SK-N-SH (cell line): ENCODE results near the gene RAD23B. TPM values are rescaled to one million over a fixed set of nuclear protein-coding genes. Genes with fewer than 3 reads are reported as not detected.

ENCODE experiments used
- CTCF ChIA-PET: fragments of 300-600, 350-600 bp; formaldehyde crosslinking; extraction: SDS; loops from one replicate; lab custom pipeline; 2021; lab: Yijun Ruan, JAX
- POLR2A ChIA-PET: fragments of 350-600 bp; sonication (Branson Sonifier 250); formaldehyde crosslinking; extraction: SDS; loops from one replicate; lab custom pipeline; 2020; ENCODE audit warnings: antibody characterized with exemption, inconsistent platforms; lab: Yijun Ruan, JAX
- DNase-seq: peaks from one replicate; pipeline ENCODE4 v3.0.0; 2012
- H2AFZ ChIP-seq: fragments of 200-600 bp; sonication (generic); 2 replicates; pipeline ENCODE4 v1.8.1; 2016; ENCODE audit warnings: antibody characterized with exemption, mild to moderate bottlenecking, low read depth
- H3F3A ChIP-seq: fragments of 200-600 bp; sonication (generic); replicated peaks from 2 replicates; pipeline ENCODE3; 2016; ENCODE audit warnings: antibody characterized with exemption, mild to moderate bottlenecking; ENCODE audit not compliant: insufficient read depth
- H3K27ac ChIP-seq, 2 experiments: fragments of 200-500 bp in 1 of 2; fragments of 200-600 bp in 1 of 2; sonication (Bioruptor generic) in 1 of 2; sonication (generic), shearing (Covaris generic) in 1 of 2; 2 replicates each; pipeline versions ENCODE4 v1.5.1 to v1.6.1; 2014 to 2016; ENCODE audit warnings: low read depth in 2 of 2, inconsistent platforms in 1 of 2, low read length in 1 of 2, mild to moderate bottlenecking in 1 of 2, mixed read lengths in 1 of 2
- H3K27me3 ChIP-seq: fragments of 200-600 bp; sonication (generic), shearing (Covaris generic); 2 replicates; pipeline ENCODE4 v1.6.1; 2016; ENCODE audit warnings: mixed run types; ENCODE audit not compliant: insufficient read depth
- H3K36me3 ChIP-seq, 2 experiments: fragments of 200-500 bp in 1 of 2; fragments of 200-600 bp in 1 of 2; sonication (Bioruptor generic) in 1 of 2; sonication (generic) in 1 of 2; replicated peaks in 1 of 2; 2 replicates each; pipeline versions ENCODE3 to v1.5.1; 2014 to 2016; ENCODE audit warnings: low read length in 1 of 2, mild to moderate bottlenecking in 1 of 2; ENCODE audit not compliant: insufficient read depth in 2 of 2, control insufficient read depth in 1 of 2
- H3K4me1 ChIP-seq, 2 experiments: fragments of 200-500 bp in 1 of 2; fragments of 200-600 bp in 1 of 2; sonication (Bioruptor generic) in 1 of 2; sonication (generic), shearing (Covaris generic) in 1 of 2; 2 replicates each; pipeline versions ENCODE4 v1.5.1 to v1.6.1; 2014 to 2016; ENCODE audit warnings: low read depth in 1 of 2, low read length in 1 of 2, mixed run types in 1 of 2; ENCODE audit not compliant: insufficient read depth in 2 of 2, control insufficient read depth in 1 of 2
- H3K4me2 ChIP-seq: fragments of 200-600 bp; sonication (generic), shearing (Covaris generic); 2 replicates; pipeline ENCODE4 v1.6.1; 2017; ENCODE audit warnings: mixed run types
- H3K4me3 ChIP-seq, 2 experiments: fragments of 200-500 bp in 1 of 2; fragments of 200-600 bp in 1 of 2; sonication (Bioruptor generic) in 1 of 2; sonication (generic), shearing (Covaris generic) in 1 of 2; 2 replicates each; pipeline versions ENCODE4 v1.5.1 to v1.8.1; 2014 to 2016; ENCODE audit warnings: low read depth in 2 of 2, inconsistent platforms in 1 of 2, low read length in 1 of 2, mild to moderate bottlenecking in 1 of 2, mixed read lengths in 1 of 2, moderate library complexity in 1 of 2
- H3K79me2 ChIP-seq: fragments of 200-600 bp; sonication (generic); 2 replicates; pipeline ENCODE4 v1.8.1; 2017; ENCODE audit warnings: mild to moderate bottlenecking; ENCODE audit not compliant: insufficient read depth
- H3K9ac ChIP-seq: fragments of 200-600 bp; sonication (generic); 2 replicates; pipeline ENCODE4 v1.6.1; 2017; ENCODE audit warnings: mixed run types
- H3K9me2 ChIP-seq: fragments of 200-600 bp; sonication (generic); 2 replicates; pipeline ENCODE4 v1.6.1; 2017; ENCODE audit warnings: mixed run types
- H3K9me3 ChIP-seq: fragments of 200-600 bp; sonication (generic); 2 replicates; pipeline ENCODE4 v1.6.1; 2017; ENCODE audit warnings: mixed run types, mild to moderate bottlenecking, moderate library complexity
- H4K20me1 ChIP-seq: fragments of 200-600 bp; sonication (generic); 2 replicates; pipeline ENCODE4 v1.6.1; 2017; ENCODE audit warnings: mild to moderate bottlenecking, mixed run types; ENCODE audit not compliant: insufficient read depth
- CHD2 ChIP-seq: fragments of 150-350 bp; IDR thresholded peaks from 2 replicates; pipeline ENCODE4 v1.6.1; 2018; ENCODE audit warnings: low read length; ENCODE audit not compliant: partially characterized antibody
- FOXJ3 ChIP-seq: sonication (generic); formaldehyde crosslinking; IDR thresholded peaks from 2 replicates; pipeline ENCODE4 v1.5.1; 2020; ENCODE audit warnings: mild to moderate bottlenecking, missing genetic modification reagents
- GABPA ChIP-seq: IDR thresholded peaks from 2 replicates; pipeline ENCODE4 v1.4.0; 2012; ENCODE audit warnings: low read depth, mild to moderate bottlenecking
- JUND ChIP-seq: IDR thresholded peaks from 2 replicates; pipeline ENCODE4 v1.4.0; 2012
- MEF2A ChIP-seq: IDR thresholded peaks from 2 replicates; pipeline ENCODE4 v1.4.0; 2012; ENCODE audit warnings: low read depth, borderline replicate concordance
- MXI1 ChIP-seq: IDR thresholded peaks from 2 replicates; pipeline ENCODE4 v1.6.1; 2012; ENCODE audit warnings: mild to moderate bottlenecking, low read depth, low read length, improper control_type of control experiment
- NRF1 ChIP-seq: IDR thresholded peaks from 2 replicates; pipeline ENCODE4 v1.6.1; 2012; ENCODE audit warnings: low read depth, mild to moderate bottlenecking, low read length
- PBX3 ChIP-seq: IDR thresholded peaks from 2 replicates; pipeline ENCODE4; 2012
- RAD21 ChIP-seq: IDR thresholded peaks from 2 replicates; pipeline ENCODE4 v1.6.1; 2012; ENCODE audit warnings: mild to moderate bottlenecking, low read length
- RFX5 ChIP-seq: IDR thresholded peaks from 2 replicates; pipeline ENCODE4 v1.6.1; 2012; ENCODE audit warnings: mild to moderate bottlenecking, improper control_type of control experiment, low read length
- RXRA ChIP-seq: IDR thresholded peaks from 2 replicates; pipeline ENCODE4 v1.4.0; 2012; ENCODE audit warnings: low read depth, mild to moderate bottlenecking, borderline replicate concordance
- SIN3A ChIP-seq: IDR thresholded peaks from 2 replicates; pipeline ENCODE4 v1.6.1; 2012; ENCODE audit warnings: low read depth, mild to moderate bottlenecking, low read length, moderate library complexity, borderline replicate concordance
- SMC3 ChIP-seq: IDR thresholded peaks from 2 replicates; pipeline ENCODE4 v1.6.1; 2012; ENCODE audit warnings: low read depth, low read length, improper control_type of control experiment
- YY1 ChIP-seq: IDR thresholded peaks from 2 replicates; pipeline ENCODE4 v1.4.0; 2012; ENCODE audit warnings: low read depth, mild to moderate bottlenecking
- WGBS: methylation state at CpG from one replicate; pipeline ENCODE4 v1.1.6; 2017; ENCODE audit warnings: low lambda C conversion rate; 5-methylcytosine and 5-hydroxymethylcytosine counted together
- polyA plus RNA-seq, 3 experiments: library from polyadenylated mRNA; depleted of rRNA; stranded (reverse); fragments of >200 nt; gene quantifications; 2 replicates each; pipeline ENCODE4 v1.2.3, GENCODE V29; 2012
- TF ChIP-seq, protein P1 (sequence below): fragments of 200-600 bp; sonication (generic); IDR thresholded peaks from 2 replicates; pipeline ENCODE4 v1.6.1; 2017; ENCODE audit warnings: antibody characterized with exemption, mild to moderate bottlenecking, moderate library complexity
- TF ChIP-seq, protein P2 (sequence below): IDR thresholded peaks from 2 replicates; pipeline ENCODE4 v1.4.0; 2012; ENCODE audit warnings: low read depth, borderline replicate concordance
- TF ChIP-seq, protein P3 (sequence below): fragments of 150-350 bp; IDR thresholded peaks from 2 replicates; pipeline ENCODE4 v1.6.1; 2017; ENCODE audit warnings: antibody characterized with exemption, low read length, low read depth, borderline replicate concordance

RAD23B gene
- polyA plus RNA-seq, 1 of the 3 experiments (the other 2 are of a cell fraction): 62.9 TPM

DNA sequence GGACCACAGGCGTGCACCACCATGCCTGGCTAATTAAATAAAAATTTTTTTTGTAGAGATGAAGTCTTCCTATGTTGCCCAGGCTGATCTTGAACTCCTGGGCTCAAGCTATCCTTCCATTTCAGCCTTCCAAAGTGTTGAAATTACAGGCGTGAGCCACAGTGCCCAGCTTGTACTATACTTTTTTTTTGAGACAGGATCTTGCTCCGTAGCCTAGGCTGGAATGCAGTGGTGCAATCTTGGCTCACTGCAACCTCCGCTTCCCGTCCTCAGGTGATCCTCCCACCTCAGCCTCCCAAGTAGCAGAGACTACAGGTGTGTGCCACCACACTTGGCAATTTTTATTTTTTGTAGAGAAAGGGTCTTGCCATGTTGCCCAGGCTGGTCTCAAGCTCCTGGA is 5.3 kb upstream of the RAD23B start:
- Histone ChIP-seq H3K4me1 (peaks cover 8 to 15% of the 10 kb centered on the region in 2 experiments; a peak in 2 of 4 replicates), H2AFZ (no peak overlapping the region), H3F3A (peaks cover 16% of the 10 kb centered on the region), H3K4me2 (no peak overlapping the region), H3K27me3 (no peaks in the 10 kb centered on the region), H3K79me2 (no peaks in the 10 kb centered on the region), H3K4me3 (no peak overlapping the region), H3K9ac (no peak overlapping the region), H3K27ac (no peak overlapping the region), H4K20me1 (no peaks in the 10 kb centered on the region), H3K36me3 (no peaks in the 10 kb centered on the region), H3K9me3 (no peaks in the 10 kb centered on the region), H3K9me2 (no peaks in the 10 kb centered on the region)
- CTCF ChIA-PET: no interaction called here
- POLR2A ChIA-PET: no interaction called here
- WGBS: 96% methylated on average over 5 of the region's 5 CpGs
- no peak for DNase-seq
- TF ChIP-seq RFX5: no peak
- TF ChIP-seq YY1: no peak
- TF ChIP-seq NRF1: no peak
- TF ChIP-seq, protein P1, sequence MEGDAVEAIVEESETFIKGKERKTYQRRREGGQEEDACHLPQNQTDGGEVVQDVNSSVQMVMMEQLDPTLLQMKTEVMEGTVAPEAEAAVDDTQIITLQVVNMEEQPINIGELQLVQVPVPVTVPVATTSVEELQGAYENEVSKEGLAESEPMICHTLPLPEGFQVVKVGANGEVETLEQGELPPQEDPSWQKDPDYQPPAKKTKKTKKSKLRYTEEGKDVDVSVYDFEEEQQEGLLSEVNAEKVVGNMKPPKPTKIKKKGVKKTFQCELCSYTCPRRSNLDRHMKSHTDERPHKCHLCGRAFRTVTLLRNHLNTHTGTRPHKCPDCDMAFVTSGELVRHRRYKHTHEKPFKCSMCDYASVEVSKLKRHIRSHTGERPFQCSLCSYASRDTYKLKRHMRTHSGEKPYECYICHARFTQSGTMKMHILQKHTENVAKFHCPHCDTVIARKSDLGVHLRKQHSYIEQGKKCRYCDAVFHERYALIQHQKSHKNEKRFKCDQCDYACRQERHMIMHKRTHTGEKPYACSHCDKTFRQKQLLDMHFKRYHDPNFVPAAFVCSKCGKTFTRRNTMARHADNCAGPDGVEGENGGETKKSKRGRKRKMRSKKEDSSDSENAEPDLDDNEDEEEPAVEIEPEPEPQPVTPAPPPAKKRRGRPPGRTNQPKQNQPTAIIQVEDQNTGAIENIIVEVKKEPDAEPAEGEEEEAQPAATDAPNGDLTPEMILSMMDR: no peak
- TF ChIP-seq RXRA: no peak
- TF ChIP-seq MXI1: no peak
- TF ChIP-seq CHD2: no peak
- no peak for TF ChIP-seq FOXJ3
- TF ChIP-seq JUND: no peak
- no peak for TF ChIP-seq GABPA
- TF ChIP-seq PBX3: no peak

DNA sequence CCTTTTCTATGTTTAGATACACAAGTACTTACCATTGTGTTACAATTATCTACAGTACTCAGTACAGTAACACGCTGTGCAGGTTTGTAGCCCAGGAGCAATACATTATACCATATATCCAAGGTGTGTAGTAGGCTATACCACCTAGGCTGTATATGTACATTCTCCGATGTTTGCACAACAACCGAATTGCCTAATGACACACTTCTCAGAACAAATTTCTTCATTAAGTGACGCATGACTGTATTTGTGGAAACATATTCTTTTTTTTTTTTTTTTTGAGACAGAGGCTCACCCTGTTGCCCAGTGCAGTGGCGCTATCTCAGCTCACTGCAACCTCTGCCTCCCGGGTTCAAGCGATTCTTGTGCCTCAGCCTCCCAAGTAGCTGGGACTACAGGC is 4.0 kb upstream of the RAD23B start:
- no peaks in the 10 kb centered on the region for H3K9me2 ChIP-seq
- TF ChIP-seq SMC3 (no peak), RAD21 (no peak), MXI1 (no peak), RFX5 (no peak), MEF2A (no peak), YY1 (no peak), CHD2 (no peak), SIN3A (no peak)
- TF ChIP-seq, protein P2, sequence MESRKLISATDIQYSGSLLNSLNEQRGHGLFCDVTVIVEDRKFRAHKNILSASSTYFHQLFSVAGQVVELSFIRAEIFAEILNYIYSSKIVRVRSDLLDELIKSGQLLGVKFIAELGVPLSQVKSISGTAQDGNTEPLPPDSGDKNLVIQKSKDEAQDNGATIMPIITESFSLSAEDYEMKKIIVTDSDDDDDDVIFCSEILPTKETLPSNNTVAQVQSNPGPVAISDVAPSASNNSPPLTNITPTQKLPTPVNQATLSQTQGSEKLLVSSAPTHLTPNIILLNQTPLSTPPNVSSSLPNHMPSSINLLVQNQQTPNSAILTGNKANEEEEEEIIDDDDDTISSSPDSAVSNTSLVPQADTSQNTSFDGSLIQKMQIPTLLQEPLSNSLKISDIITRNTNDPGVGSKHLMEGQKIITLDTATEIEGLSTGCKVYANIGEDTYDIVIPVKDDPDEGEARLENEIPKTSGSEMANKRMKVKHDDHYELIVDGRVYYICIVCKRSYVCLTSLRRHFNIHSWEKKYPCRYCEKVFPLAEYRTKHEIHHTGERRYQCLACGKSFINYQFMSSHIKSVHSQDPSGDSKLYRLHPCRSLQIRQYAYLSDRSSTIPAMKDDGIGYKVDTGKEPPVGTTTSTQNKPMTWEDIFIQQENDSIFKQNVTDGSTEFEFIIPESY: no peak
- TF ChIP-seq, protein P3, sequence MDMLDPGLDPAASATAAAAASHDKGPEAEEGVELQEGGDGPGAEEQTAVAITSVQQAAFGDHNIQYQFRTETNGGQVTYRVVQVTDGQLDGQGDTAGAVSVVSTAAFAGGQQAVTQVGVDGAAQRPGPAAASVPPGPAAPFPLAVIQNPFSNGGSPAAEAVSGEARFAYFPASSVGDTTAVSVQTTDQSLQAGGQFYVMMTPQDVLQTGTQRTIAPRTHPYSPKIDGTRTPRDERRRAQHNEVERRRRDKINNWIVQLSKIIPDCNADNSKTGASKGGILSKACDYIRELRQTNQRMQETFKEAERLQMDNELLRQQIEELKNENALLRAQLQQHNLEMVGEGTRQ: no peak
- TF ChIP-seq, protein P1: no peak
- H3K4me2 ChIP-seq: no peak overlapping the region
- H2AFZ ChIP-seq: no peak overlapping the region
- DNase-seq: no peak
- ChIA-PET POLR2A (no interaction called here), CTCF (no interaction called here)
- H3K4me1 ChIP-seq: peaks cover 8 to 15% of the 10 kb centered on the region in 2 experiments; a peak in 2 of 4 replicates
- H3K27ac ChIP-seq: no peak overlapping the region
- WGBS: 94% methylated on average over 7 of the region's 7 CpGs
- peaks cover 3% of the 10 kb centered on the region for H4K20me1 ChIP-seq
- peaks cover 10% of the 10 kb centered on the region for H3K79me2 ChIP-seq
- no peaks in the 10 kb centered on the region for H3K36me3 ChIP-seq
- H3K9ac ChIP-seq: no peak overlapping the region
- H3K4me3 ChIP-seq: no peak overlapping the region
- peaks cover 17% of the 10 kb centered on the region for H3F3A ChIP-seq
- H3K9me3 ChIP-seq: no peaks in the 10 kb centered on the region
- H3K27me3 ChIP-seq: no peaks in the 10 kb centered on the region
